SK-N-SH (cell line): Measurements from ENCODE around the gene FUT9.

Source experiments
- EP300 ChIP-seq, 2 experiments: IDR thresholded peaks; 2 replicates each; pipeline versions ENCODE4 v1.4.0 to v1.6.1; 2012; ENCODE audit warnings: borderline replicate concordance in 1 of 2, low read depth in 1 of 2, low read length in 1 of 2
- EZH2phosphoT487 ChIP-seq: fragments of 200-600 bp; sonication (generic); IDR thresholded peaks from 2 replicates; pipeline ENCODE4 v1.6.1; 2017; ENCODE audit warnings: low read depth, mixed run types, mild to moderate bottlenecking, antibody characterized with exemption, moderate library complexity, borderline replicate concordance
- POLR2AphosphoS5 ChIP-seq: IDR thresholded peaks from 2 replicates; pipeline ENCODE4 v1.6.1; 2012; ENCODE audit warnings: low read depth, low read length
- TF ChIP-seq, protein P1 (sequence below): fragments of 200-600 bp; sonication (generic); IDR thresholded peaks from 2 replicates; pipeline ENCODE4 v1.6.1; 2017; ENCODE audit warnings: antibody characterized with exemption, mild to moderate bottlenecking, moderate library complexity
- TF ChIP-seq, protein P2 (sequence below): fragments of 150-350 bp; IDR thresholded peaks from 2 replicates; pipeline ENCODE4 v1.6.1; 2017; ENCODE audit warnings: antibody characterized with exemption, low read length, low read depth, borderline replicate concordance
- TF ChIP-seq, protein P3 (sequence below): IDR thresholded peaks from 2 replicates; pipeline ENCODE4 v1.4.0; 2012; ENCODE audit warnings: low read depth

DNA sequence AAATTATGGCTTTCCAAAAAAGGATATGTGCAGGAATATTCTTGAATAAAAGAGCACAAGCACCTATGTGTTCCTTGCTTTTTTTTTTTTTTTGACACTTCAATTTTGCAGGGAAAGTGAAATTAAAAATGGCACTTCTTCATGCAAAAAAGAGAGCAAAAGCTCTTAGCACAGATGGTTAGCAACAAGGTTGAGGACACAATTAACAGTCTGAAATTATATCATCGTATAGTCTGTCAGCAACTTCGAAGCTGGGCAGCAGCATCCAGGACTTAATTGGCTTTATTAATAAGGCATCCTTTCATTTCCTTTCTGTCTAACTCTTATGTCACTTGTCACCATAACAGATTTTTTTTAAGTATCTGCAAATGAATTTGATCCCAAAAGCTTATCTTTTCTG is 122.6 kb downstream of the FUT9 start:
- TF ChIP-seq, protein P1, sequence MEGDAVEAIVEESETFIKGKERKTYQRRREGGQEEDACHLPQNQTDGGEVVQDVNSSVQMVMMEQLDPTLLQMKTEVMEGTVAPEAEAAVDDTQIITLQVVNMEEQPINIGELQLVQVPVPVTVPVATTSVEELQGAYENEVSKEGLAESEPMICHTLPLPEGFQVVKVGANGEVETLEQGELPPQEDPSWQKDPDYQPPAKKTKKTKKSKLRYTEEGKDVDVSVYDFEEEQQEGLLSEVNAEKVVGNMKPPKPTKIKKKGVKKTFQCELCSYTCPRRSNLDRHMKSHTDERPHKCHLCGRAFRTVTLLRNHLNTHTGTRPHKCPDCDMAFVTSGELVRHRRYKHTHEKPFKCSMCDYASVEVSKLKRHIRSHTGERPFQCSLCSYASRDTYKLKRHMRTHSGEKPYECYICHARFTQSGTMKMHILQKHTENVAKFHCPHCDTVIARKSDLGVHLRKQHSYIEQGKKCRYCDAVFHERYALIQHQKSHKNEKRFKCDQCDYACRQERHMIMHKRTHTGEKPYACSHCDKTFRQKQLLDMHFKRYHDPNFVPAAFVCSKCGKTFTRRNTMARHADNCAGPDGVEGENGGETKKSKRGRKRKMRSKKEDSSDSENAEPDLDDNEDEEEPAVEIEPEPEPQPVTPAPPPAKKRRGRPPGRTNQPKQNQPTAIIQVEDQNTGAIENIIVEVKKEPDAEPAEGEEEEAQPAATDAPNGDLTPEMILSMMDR: no peak
- TF ChIP-seq, protein P2, sequence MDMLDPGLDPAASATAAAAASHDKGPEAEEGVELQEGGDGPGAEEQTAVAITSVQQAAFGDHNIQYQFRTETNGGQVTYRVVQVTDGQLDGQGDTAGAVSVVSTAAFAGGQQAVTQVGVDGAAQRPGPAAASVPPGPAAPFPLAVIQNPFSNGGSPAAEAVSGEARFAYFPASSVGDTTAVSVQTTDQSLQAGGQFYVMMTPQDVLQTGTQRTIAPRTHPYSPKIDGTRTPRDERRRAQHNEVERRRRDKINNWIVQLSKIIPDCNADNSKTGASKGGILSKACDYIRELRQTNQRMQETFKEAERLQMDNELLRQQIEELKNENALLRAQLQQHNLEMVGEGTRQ: no peak
- TF ChIP-seq POLR2AphosphoS5 (no peak), EP300 (IDR thresholded peaks at IDR 0.05; ENCODE audit: borderline replicate concordance in 1 of 2, low read depth in 1 of 2, low read length in 1 of 2) (no peak), EZH2phosphoT487 (no peak)
- TF ChIP-seq, protein P3, sequence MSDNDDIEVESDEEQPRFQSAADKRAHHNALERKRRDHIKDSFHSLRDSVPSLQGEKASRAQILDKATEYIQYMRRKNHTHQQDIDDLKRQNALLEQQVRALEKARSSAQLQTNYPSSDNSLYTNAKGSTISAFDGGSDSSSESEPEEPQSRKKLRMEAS: no peak
